ENCODE results near the gene PDE4D.

The PDE4D gene

DNA sequence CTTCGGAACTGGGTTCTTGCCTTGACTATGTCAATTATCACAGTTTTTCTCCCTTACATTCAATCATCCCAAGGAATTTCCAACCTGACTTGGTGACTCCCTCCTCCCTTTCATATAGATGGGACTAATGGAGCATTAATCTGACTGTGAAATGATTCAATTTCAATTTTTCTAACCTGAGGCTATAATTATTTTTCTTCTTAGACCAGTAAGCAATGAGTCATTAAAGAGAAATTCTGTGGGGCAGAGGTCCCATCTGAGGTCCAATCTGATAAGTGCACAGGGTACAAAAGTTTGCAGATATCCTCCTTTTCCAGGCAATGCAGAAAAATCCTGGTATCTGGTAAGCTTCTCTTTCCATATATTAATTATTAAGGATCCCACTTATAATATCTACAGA lies 18.9 kb downstream of the PDE4D start:
- no peak for DNase-seq
- Histone ChIP-seq H3K27ac (no peak overlapping the region), H3K9me3 (ENCODE audit: severe bottlenecking) (no peaks in the 10 kb centered on the region), H3K27me3 (ENCODE audit: insufficient read depth, low read depth, severe bottlenecking) (no peaks in the 10 kb centered on the region), H3K4me3 (ENCODE audit: low read depth, low read length) (no peak overlapping the region), H3K36me3 (no peaks in the 10 kb centered on the region)
- TF ChIP-seq, protein P1, sequence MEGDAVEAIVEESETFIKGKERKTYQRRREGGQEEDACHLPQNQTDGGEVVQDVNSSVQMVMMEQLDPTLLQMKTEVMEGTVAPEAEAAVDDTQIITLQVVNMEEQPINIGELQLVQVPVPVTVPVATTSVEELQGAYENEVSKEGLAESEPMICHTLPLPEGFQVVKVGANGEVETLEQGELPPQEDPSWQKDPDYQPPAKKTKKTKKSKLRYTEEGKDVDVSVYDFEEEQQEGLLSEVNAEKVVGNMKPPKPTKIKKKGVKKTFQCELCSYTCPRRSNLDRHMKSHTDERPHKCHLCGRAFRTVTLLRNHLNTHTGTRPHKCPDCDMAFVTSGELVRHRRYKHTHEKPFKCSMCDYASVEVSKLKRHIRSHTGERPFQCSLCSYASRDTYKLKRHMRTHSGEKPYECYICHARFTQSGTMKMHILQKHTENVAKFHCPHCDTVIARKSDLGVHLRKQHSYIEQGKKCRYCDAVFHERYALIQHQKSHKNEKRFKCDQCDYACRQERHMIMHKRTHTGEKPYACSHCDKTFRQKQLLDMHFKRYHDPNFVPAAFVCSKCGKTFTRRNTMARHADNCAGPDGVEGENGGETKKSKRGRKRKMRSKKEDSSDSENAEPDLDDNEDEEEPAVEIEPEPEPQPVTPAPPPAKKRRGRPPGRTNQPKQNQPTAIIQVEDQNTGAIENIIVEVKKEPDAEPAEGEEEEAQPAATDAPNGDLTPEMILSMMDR (IDR thresholded peaks at IDR 0.05; ENCODE audit: low read depth, low read length), result no peak

GRCh38 chr5:59873113-59873512 lies 20.4 kb downstream of the PDE4D start:
- Histone ChIP-seq H3K4me3 (ENCODE audit: low read depth, low read length) (no peak overlapping the region), H3K27ac (no peak overlapping the region), H3K27me3 (ENCODE audit: insufficient read depth, low read depth, severe bottlenecking) (no peaks in the 10 kb centered on the region), H3K9me3 (ENCODE audit: severe bottlenecking) (no peaks in the 10 kb centered on the region), H3K36me3 (no peaks in the 10 kb centered on the region)
- TF ChIP-seq, protein P1 (IDR thresholded peaks at IDR 0.05; ENCODE audit: low read depth, low read length), result no peak
- no peak for DNase-seq

- TF ChIP-seq, protein P1 (IDR thresholded peaks at IDR 0.05; ENCODE audit: low read depth, low read length), result no peak
- no peak for DNase-seq
- no peak overlapping the region for H3K4me3 ChIP-seq (ENCODE audit: low read depth, low read length)
- no peaks in the 10 kb centered on the region for H3K36me3 ChIP-seq
- H3K9me3 ChIP-seq (ENCODE audit: severe bottlenecking), result no peaks in the 10 kb centered on the region
- no peak overlapping the region for H3K27ac ChIP-seq
- no peaks in the 10 kb centered on the region for H3K27me3 ChIP-seq (ENCODE audit: insufficient read depth, low read depth, severe bottlenecking)
Measured at GRCh38 chr5:59866661-59867060, 26.9 kb downstream of the PDE4D start.

DNA sequence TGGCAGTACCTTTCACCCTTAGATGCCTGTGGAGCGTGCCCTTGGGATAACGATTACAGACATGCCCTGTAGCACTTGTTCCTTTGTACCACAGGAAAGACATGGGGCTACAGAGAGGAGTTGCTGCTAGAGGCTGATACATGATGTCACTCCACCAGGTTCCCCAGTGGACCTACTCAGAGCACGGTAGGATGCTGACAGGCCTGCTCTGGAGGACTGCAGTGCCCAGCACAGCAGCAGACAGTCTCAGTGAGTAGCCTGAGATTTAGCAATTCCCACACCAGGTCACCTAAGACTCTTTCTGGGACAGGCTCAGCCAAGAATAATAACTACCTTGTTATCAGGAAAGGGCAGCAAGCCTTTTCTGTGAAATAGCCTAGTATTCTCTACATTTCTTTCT lies 28.8 kb downstream of the PDE4D start:
- Histone ChIP-seq H3K4me3 (ENCODE audit: low read depth, low read length) (no peak overlapping the region), H3K27me3 (ENCODE audit: insufficient read depth, low read depth, severe bottlenecking) (no peaks in the 10 kb centered on the region), H3K9me3 (ENCODE audit: severe bottlenecking) (no peaks in the 10 kb centered on the region), H3K27ac (no peak overlapping the region), H3K36me3 (no peaks in the 10 kb centered on the region)
- TF ChIP-seq, protein P1 (IDR thresholded peaks at IDR 0.05; ENCODE audit: low read depth, low read length), result no peak
- no peak for DNase-seq

DNA sequence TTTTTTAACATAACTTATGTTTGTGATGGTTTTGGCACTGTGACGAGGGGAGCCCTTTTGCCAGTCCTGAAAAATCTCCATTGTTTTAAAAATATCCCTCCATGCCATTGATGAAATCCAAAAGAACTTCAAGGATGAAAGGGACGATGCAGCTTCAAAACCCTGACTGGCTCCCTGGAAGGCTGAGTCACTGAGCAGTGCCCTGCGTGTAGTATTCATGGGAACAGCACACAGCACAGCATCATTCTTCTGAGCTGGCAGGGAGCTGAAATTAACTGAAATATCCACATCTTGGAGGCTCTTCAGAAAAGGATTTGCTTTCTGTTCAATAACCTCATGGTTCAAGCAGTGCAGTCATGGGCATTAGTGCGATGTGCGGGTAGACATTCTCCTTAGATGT lies 29.7 kb downstream of the PDE4D start:
- Histone ChIP-seq H3K27ac (no peak overlapping the region), H3K27me3 (ENCODE audit: insufficient read depth, low read depth, severe bottlenecking) (no peaks in the 10 kb centered on the region), H3K4me3 (ENCODE audit: low read depth, low read length) (no peak overlapping the region), H3K9me3 (ENCODE audit: severe bottlenecking) (no peaks in the 10 kb centered on the region), H3K36me3 (no peaks in the 10 kb centered on the region)
- TF ChIP-seq, protein P1 (IDR thresholded peaks at IDR 0.05; ENCODE audit: low read depth, low read length), result no peak
- DNase-seq, result no peak

- no peak overlapping the region for H3K27ac ChIP-seq
- no peaks in the 10 kb centered on the region for H3K36me3 ChIP-seq
- H3K9me3 ChIP-seq (ENCODE audit: severe bottlenecking), result no peaks in the 10 kb centered on the region
- no peak for DNase-seq
- TF ChIP-seq, protein P1 (IDR thresholded peaks at IDR 0.05; ENCODE audit: low read depth, low read length), result no peak
- no peaks in the 10 kb centered on the region for H3K27me3 ChIP-seq (ENCODE audit: insufficient read depth, low read depth, severe bottlenecking)
- no peak overlapping the region for H3K4me3 ChIP-seq (ENCODE audit: low read depth, low read length)
Measured at GRCh38 chr5:59856358-59856757, 37.2 kb downstream of the PDE4D start.
